Epithelial cell of esophagus (primary cell): ENCODE measurements around the gene DICER1.

Experiments used
- DNase-seq: peaks from one replicate; pipeline ENCODE4 v3.0.0; 2010; ENCODE audit warnings: low read depth
- H3K4me3 ChIP-seq: 2 replicates; pipeline ENCODE4 v1.5.1; 2011; ENCODE audit warnings: mild to moderate bottlenecking, low read length, control low read depth
- TF ChIP-seq, protein P1 (sequence below): IDR thresholded peaks from 2 replicates; pipeline ENCODE4 v1.5.1; 2011; ENCODE audit warnings: low read depth, mild to moderate bottlenecking, low read length, control low read depth, inconsistent platforms; ENCODE audit not compliant: insufficient read depth; ENCODE audit errors: missing control alignments

The DICER1 gene

GRCh38 chr14:95047754-95048153 is 109.6 kb downstream of the DICER1 start:
- no peak overlapping the region for H3K4me3 ChIP-seq
- no peak for DNase-seq
- TF ChIP-seq, protein P1, sequence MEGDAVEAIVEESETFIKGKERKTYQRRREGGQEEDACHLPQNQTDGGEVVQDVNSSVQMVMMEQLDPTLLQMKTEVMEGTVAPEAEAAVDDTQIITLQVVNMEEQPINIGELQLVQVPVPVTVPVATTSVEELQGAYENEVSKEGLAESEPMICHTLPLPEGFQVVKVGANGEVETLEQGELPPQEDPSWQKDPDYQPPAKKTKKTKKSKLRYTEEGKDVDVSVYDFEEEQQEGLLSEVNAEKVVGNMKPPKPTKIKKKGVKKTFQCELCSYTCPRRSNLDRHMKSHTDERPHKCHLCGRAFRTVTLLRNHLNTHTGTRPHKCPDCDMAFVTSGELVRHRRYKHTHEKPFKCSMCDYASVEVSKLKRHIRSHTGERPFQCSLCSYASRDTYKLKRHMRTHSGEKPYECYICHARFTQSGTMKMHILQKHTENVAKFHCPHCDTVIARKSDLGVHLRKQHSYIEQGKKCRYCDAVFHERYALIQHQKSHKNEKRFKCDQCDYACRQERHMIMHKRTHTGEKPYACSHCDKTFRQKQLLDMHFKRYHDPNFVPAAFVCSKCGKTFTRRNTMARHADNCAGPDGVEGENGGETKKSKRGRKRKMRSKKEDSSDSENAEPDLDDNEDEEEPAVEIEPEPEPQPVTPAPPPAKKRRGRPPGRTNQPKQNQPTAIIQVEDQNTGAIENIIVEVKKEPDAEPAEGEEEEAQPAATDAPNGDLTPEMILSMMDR = no peak

DNA sequence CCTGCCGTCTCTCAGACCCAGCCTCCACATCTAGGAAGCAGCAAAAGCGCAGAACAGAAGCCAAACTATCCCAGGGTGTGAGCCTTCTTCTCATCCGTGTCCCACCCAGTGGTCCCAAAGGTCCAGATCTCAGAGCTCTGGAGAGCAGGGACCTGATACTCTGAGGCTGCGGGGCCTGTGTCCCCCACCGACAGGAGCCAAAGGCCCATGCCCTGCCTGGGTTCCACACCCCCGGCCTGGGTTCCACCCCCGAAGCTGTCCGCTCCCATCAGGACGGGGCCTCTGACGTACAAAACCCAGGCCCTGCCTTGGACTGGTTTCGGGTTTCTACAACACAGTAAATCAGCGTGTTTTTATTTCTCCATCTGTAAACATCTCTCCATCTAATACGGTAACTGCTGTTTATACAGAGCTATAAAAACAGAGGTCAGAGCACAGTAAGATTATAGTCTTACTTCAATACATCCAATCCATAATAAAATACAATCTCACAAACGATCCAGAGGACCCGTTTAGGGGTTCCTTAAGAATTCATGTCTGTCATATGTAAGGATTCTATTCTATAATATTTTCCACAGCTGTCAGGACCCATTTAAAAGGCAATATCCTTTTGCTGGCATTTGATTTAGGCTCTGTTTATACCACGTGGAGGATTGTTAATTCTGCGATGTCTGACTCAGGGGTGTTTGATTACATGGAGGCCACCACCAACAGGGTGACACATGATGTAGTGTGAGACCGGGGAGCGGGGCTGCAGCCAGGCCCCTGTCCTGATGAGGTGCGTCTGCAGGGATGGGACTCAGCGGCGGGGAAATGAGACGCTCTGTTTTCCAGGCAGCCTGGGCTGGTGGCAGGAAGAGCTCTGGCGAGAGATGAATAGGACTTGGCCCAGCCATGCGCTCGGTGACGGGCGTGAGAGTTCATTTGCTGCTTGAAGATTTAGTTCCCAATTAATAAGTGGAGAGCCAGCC is 110.3 kb downstream of the DICER1 start:
- TF ChIP-seq, protein P1 = no peak
- no peak overlapping the region for H3K4me3 ChIP-seq
- DNase-seq = no peak

GRCh38 chr14:95045836-95046430 is 111.4 kb downstream of the DICER1 start:
- TF ChIP-seq, protein P1 = no peak
- no peak overlapping the region for H3K4me3 ChIP-seq
- DNase-seq = no peak

GRCh38 chr14:95045106-95045701 is 112.1 kb downstream of the DICER1 start:
- H3K4me3 ChIP-seq = no peak overlapping the region
- DNase-seq = no peak
- TF ChIP-seq, protein P1 = no peak

DNA sequence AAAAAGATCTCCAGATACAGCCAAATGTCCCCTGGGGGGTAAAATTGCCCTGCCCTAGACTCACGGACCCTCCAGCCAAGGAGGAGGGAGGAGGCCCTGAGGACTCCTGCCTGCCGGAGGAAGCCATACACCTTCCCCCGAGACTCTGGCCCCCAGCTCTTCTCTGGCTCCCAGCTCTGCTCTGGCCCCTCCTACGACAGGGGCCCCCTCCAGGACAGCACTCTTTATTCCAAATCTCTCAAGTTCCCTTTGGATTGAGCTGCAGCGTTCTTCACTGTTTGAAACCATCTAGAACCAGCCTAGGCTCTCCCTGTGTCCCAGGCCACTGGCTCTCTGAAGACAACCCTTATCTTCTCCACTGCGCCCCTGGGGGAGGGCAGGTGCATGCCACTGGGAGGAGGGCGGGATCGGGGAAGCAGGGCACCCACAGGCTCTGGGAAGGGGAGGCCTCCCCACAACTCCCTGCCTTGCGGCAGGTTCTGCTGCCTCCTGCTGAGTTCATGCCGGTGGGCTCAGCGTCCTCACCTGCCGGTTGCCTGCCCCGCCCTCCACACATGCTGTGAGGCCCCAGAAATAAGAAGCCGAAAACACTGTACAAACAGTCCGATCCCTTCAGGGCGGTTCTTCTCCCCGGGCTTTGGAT is 112.7 kb downstream of the DICER1 start:
- H3K4me3 ChIP-seq = no peak overlapping the region
- TF ChIP-seq, protein P1 = no peak
- no peak for DNase-seq

DNA sequence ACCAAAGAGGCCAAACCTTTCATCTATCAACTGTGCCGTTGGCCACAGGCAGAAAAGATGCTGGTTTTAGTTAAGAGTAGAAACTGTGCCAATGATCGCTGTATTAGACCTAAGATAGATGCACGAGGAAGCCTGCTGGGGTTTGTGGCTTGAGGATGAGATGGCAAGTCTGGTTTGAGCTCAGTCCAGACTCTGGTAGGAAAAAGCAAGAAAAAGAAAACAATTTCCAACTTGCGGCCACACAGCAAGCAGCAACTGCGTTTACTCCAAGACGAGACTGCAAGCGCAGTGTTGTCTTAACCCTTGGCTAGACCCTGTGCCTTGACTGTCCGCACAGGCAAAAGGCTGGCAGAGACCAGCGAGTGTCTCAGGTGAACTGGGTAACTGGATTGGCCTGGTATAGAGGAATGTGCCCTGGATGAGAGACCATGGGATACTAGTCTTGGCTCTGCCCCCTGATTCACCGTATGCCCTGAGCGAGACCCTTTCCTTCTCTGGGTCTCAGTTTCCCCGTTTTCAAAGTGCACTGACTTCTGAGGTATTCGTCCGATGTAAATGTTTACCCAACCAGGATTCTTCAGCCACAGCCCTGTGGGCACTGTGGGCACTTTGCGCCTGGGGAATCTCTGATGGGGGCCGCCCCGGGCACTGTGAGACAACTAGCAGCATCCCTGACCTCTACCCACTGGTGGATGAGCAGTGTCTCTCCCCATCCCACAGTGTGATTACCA is 113.4 kb downstream of the DICER1 start:
- DNase-seq = no peak
- TF ChIP-seq, protein P1 = no peak
- H3K4me3 ChIP-seq = no peak overlapping the region
